ENCODE data around the gene TOMM20L. TPM values are rescaled to one million over a fixed set of nuclear protein-coding genes. Genes with fewer than 3 reads are reported as not detected.

The TOMM20L gene
- total and polyA plus RNA-seq, 2 of the 13 experiments (the other 11 are each of a cell fraction or from before 2014, with no cell fraction given) = 0.46 TPM; not detected in 1

DNA sequence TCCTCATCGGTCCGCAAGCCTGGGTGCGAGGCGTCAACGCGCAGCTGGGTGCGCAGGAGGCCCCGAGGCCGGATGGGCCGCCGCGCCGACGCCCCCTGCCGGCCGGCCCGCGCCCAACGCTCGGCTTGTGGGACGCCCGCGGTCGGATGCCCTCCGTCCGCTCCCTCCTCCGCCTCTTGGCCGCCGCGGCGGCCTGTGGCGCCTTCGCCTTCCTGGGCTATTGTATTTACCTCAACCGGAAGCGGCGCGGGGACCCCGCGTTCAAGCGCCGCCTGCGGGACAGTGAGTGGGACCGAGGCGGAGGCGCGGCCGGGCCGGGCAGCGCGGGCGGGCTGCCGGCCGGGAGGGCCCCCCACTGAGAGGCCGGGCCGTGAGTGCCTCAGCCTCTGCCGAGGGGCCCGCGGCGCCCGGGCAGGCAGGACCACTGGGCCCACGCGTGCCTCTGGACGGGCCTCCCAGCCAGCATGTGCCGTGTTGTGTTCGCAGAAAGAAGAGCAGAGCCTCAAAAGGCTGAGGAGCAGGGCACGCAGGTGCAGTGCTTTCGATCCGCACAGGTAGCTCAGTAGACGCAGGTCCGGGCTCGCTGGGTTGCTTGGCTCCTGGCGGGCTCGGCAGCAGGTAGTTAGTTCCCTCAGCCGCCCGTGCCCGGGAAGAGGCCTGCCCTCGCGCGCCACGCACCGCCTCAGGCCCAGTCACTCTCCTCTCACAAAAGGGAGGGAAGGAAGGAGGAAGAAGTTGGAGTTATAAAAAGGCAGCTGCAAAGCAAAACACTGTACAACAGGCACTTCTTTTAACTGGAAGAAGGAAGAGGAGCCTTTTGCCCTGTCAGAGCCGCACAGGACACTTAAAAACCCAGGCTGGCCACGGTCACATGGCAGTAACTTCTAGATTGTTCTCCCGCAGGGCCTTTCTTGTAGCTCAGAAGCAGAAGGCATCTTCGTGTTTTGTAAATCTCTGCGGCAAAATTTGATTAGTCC lies at the start of gene TOMM20L (continued):
- TF ChIP-seq LBX2 (CRISPR knock-in tag; IDR thresholded peaks at IDR 0.05; ENCODE audit: borderline replicate concordance) = peak; percentile 75; the same call in 1 of the 2 replicates
- TF ChIP-seq SPEN (CRISPR knock-in tag; IDR thresholded peaks at IDR 0.05; ENCODE audit: low read depth) = peak; percentile 86
- TF ChIP-seq PRPF4 (IDR thresholded peaks at IDR 0.05; ENCODE audit: low read depth, low read length, poor library complexity, severe bottlenecking) = no peak
- no peak for TF ChIP-seq ZNF235 (CRISPR knock-in tag; IDR thresholded peaks at IDR 0.05; ENCODE audit: borderline replicate concordance)
- no peak for TF ChIP-seq RBM22 (optimal IDR thresholded peaks at IDR 0.05; ENCODE audit: low read length)
- no peak for TF ChIP-seq MAZ (IDR thresholded peaks at IDR 0.05; ENCODE audit: borderline replicate concordance, low read depth, low read length)
- TF ChIP-seq MAZ (CRISPR knock-in tag; IDR thresholded peaks at IDR 0.05; ENCODE audit: low read depth) = peak; percentile 78
- TF ChIP-seq, protein P1, sequence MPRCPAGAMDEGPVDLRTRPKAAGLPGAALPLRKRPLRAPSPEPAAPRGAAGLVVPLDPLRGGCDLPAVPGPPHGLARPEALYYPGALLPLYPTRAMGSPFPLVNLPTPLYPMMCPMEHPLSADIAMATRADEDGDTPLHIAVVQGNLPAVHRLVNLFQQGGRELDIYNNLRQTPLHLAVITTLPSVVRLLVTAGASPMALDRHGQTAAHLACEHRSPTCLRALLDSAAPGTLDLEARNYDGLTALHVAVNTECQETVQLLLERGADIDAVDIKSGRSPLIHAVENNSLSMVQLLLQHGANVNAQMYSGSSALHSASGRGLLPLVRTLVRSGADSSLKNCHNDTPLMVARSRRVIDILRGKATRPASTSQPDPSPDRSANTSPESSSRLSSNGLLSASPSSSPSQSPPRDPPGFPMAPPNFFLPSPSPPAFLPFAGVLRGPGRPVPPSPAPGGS (CRISPR knock-in tag; IDR thresholded peaks at IDR 0.05) = peak; percentile 77; the same call in 1 of the 2 replicates
- no peak for TF ChIP-seq ZNF878 (CRISPR knock-in tag; IDR thresholded peaks at IDR 0.05)
- no peak for TF ChIP-seq IKZF1 (IDR thresholded peaks at IDR 0.05)
- no peak for TF ChIP-seq THYN1 (CRISPR knock-in tag; IDR thresholded peaks at IDR 0.05; ENCODE audit: borderline replicate concordance, low read depth)
- TF ChIP-seq CCDC6 (CRISPR knock-in tag; IDR thresholded peaks at IDR 0.05) = peak; percentile 44
- TF ChIP-seq, protein P2, sequence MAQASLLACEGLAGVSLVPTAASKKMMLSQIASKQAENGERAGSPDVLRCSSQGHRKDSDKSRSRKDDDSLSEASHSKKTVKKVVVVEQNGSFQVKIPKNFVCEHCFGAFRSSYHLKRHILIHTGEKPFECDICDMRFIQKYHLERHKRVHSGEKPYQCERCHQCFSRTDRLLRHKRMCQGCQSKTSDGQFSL (CRISPR knock-in tag; IDR thresholded peaks at IDR 0.05) = no peak
- 0 out of 2 replicates have a peak, but pooled peaks have one; percentile 3 for TF ChIP-seq KAT8 (CRISPR knock-in tag; IDR thresholded peaks at IDR 0.05)
- peak; percentile 17; the same call in 1 of the 2 replicates for TF ChIP-seq ZSCAN20 (CRISPR knock-in tag; IDR thresholded peaks at IDR 0.05; ENCODE audit: borderline replicate concordance)
- peak; percentile 76 for TF ChIP-seq AGO2 (optimal IDR thresholded peaks at IDR 0.05; ENCODE audit: low read depth, low read length)
- TF ChIP-seq, protein P3, sequence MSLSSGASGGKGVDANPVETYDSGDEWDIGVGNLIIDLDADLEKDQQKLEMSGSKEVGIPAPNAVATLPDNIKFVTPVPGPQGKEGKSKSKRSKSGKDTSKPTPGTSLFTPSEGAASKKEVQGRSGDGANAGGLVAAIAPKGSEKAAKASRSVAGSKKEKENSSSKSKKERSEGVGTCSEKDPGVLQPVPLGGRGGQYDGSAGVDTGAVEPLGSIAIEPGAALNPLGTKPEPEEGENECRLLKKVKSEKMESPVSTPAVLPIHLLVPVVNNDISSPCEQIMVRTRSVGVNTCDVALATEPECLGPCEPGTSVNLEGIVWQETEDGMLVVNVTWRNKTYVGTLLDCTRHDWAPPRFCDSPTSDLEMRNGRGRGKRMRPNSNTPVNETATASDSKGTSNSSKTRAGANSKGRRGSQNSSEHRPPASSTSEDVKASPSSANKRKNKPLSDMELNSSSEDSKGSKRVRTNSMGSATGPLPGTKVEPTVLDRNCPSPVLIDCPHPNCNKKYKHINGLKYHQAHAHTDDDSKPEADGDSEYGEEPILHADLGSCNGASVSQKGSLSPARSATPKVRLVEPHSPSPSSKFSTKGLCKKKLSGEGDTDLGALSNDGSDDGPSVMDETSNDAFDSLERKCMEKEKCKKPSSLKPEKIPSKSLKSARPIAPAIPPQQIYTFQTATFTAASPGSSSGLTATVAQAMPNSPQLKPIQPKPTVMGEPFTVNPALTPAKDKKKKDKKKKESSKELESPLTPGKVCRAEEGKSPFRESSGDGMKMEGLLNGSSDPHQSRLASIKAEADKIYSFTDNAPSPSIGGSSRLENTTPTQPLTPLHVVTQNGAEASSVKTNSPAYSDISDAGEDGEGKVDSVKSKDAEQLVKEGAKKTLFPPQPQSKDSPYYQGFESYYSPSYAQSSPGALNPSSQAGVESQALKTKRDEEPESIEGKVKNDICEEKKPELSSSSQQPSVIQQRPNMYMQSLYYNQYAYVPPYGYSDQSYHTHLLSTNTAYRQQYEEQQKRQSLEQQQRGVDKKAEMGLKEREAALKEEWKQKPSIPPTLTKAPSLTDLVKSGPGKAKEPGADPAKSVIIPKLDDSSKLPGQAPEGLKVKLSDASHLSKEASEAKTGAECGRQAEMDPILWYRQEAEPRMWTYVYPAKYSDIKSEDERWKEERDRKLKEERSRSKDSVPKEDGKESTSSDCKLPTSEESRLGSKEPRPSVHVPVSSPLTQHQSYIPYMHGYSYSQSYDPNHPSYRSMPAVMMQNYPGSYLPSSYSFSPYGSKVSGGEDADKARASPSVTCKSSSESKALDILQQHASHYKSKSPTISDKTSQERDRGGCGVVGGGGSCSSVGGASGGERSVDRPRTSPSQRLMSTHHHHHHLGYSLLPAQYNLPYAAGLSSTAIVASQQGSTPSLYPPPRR (CRISPR knock-in tag; IDR thresholded peaks at IDR 0.05; ENCODE audit: borderline replicate concordance) = 0 out of 2 replicates have a peak, but pooled peaks have one; percentile 18
- TF ChIP-seq ZNF326 (CRISPR knock-in tag; IDR thresholded peaks at IDR 0.05; ENCODE audit: borderline replicate concordance) = no peak
- 0 out of 2 replicates have a peak, but pooled peaks have one; percentile 61 for TF ChIP-seq MEIS1 (CRISPR knock-in tag; IDR thresholded peaks at IDR 0.05; ENCODE audit: borderline replicate concordance)
- TF ChIP-seq LCORL (IDR thresholded peaks at IDR 0.05) = no peak
- no peak for TF ChIP-seq LCORL (CRISPR knock-in tag; IDR thresholded peaks at IDR 0.05)
- TF ChIP-seq REXO4 (CRISPR knock-in tag; IDR thresholded peaks at IDR 0.05; ENCODE audit: borderline replicate concordance) = peak; percentile 74; the same call in 1 of the 2 replicates

Measured in HepG2 (cell line).